Endometrial microvascular endothelial cells (primary cell): ENCODE data around the gene CYP3A4. TPM values are rescaled to one million over a fixed set of nuclear protein-coding genes. Genes with fewer than 3 reads are reported as not detected.
"Not testable (repeated sequence)": the region's sequence is repeated elsewhere in the genome, so short reads cannot be mapped to it uniquely, and the experiment has no call there.

Experiments used
- in situ Hi-C: cut with HindIII; loops from 2 replicates; pipeline ENCODE4 v1.10.0; 2017; ENCODE audit warnings: low sequenced_read_pairs, low pct_unique_long_range_greater_than_20kb; ENCODE audit errors: inconsistent ontology term
- total RNA-seq: library from RNA; depleted of rRNA; stranded (reverse); fragments of >200 nt; gene quantifications from one replicate; pipeline ENCODE4 v1.2.3, GENCODE V29; 2015; ENCODE audit errors: inconsistent ontology term

The CYP3A4 gene
- total RNA-seq, 1 donor from 2014 or later: not detected

DNA sequence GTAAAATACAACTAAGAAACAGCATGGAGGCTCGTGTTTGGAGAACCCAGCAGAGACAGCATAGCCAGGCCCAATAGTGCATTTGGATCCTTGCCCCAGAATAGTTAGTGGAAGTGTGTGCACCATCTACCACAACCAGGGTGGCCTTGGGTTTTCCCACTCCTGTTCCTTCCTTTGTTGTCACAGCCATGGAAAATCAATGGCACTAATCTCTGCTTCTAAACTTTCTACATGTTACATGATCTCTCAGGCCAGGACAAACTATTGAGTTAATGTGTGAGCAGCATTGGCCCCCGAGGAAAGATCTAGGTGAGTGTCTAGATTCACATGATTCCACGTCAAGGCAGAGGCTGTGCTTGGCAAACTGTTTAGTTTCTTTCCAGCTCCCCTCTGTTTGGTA is 51.0 kb downstream of the CYP3A4 start:
- in situ Hi-C loops: no loop called here

DNA sequence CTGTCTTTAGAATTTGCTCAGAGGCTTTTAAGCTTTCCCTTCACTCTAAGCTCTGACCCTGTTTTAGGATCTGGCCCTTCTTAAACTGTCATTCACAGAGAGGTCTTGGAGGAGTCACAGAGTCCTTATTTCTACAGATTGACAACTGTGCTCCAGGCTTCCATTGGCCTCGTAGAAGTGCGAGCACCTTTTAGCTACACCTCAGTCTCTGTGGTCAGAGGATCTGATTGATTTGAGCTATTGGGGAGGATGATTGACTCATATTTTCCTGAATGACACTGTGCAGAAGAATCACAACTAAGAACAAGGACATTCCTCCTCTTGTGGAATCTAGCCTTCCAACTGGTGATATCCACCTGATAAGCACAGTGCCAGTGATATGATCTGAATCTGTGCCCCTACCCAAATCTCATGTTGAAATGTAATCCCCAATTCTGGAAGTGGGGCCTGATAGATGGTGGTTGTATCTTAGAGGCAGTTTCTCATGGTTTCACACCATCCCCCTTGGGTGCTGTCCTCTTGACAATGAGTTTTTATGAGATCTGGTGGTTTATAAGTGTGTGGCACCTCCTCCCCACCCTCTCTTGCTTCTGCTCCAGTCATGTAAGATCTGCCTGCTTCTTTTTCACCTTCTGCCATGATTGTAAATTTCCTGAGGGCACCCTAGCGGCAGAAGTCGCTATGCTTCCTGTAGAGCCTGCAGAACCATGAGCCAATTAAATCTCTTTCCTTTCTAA is 52.2 kb downstream of the CYP3A4 start:
- in situ Hi-C loops: no loop called here

DNA sequence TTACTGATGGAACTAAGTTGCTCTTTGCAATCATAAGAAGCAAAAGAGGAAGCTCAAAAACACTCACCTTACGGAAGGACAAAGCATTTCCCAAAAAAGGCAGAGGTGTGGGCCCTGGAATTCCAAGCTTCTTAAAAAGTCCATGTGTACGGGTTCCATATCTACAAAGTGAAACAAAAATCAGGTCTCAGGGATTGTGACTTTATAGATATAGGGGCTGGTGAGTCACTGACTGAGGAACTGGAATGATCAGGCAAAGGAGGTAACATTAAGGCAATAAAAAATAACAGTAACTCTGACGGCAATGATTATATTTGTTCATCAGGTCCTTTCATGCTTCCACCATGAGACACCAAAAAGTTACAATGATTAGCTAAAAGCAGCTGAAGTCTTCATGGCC is 53.0 kb downstream of the CYP3A4 start:
- in situ Hi-C loops: no loop called here

- in situ Hi-C loops: no loop called here
Observed at GRCh38 chr7:99730238-99730810, 53.7 kb downstream of the CYP3A4 start.

DNA sequence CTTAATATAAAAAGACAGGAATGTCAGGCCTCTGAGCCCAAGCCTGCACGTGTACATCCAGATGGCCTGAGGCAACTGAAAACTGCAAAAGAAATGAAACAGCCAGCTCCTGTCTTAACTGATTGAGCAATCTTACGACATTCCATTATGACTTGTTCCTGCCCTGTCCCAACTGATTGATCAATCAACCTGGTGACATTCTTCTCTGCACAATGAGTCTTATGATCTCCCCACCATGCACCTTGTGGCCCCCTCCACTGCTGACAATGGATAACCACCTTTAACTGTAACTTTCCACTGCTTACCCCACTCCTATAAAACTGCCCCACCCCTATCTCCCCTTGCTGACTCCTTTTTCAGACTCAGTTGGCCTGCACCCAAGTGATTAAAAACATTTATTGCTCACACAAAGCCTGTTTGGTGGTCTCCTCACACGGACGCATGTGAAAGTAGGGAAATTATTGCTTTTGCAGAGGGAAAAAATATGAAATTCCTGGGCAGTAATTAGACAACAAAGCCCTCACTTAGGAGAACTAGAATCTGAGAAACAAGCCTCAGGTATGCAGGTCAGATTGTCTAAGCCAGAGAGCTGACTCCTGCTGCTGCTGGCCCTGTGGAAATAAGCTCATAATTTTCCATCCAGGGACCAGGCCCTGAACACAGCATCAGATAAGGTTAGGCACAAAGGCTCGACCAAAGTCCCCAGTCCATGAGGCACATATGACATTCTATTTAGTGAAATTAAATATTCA is 54.3 kb downstream of the CYP3A4 start:
- in situ Hi-C loops: no loop called here

GRCh38 chr7:99728615-99729014 is 55.4 kb downstream of the CYP3A4 start:
- in situ Hi-C loops: no loop called here

GRCh38 chr7:99723201-99723600 is 60.8 kb downstream of the CYP3A4 start:
- in situ Hi-C loops: not testable (repeated sequence)

GRCh38 chr7:99720800-99721595 is 63.0 kb downstream of the CYP3A4 start:
- in situ Hi-C loops: no loop called here

- in situ Hi-C loops: no loop called here
Observed at GRCh38 chr7:99719996-99720769, 63.8 kb downstream of the CYP3A4 start.

- in situ Hi-C loops: no loop called here
Observed at GRCh38 chr7:99713995-99714570, 69.9 kb downstream of the CYP3A4 start.

GRCh38 chr7:99709838-99710578 is 74.0 kb downstream of the CYP3A4 start:
- in situ Hi-C loops: no loop called here

- in situ Hi-C loops: no loop called here
Observed at GRCh38 chr7:99709260-99709659, 74.7 kb downstream of the CYP3A4 start.

- in situ Hi-C loops: no loop called here
Observed at GRCh38 chr7:99707096-99707495, 76.9 kb downstream of the CYP3A4 start.

Other genes starting within 250 kb of the CYP3A4 start
- 3.9 TPM for gene FAM200A, start 232.1 kb downstream of the CYP3A4 start, total RNA-seq
- 17.9 TPM for gene ZNF655, start 225.5 kb downstream of the CYP3A4 start, total RNA-seq
- not detected for gene TMEM225B, start 185.9 kb downstream of the CYP3A4 start, total RNA-seq
- gene ZSCAN25, start 167.2 kb downstream of the CYP3A4 start, total RNA-seq: 17.3 TPM
- not detected for gene CYP3A5, start 104.2 kb downstream of the CYP3A4 start, total RNA-seq
- gene CYP3A7, start 49.0 kb downstream of the CYP3A4 start, total RNA-seq: not detected
- not detected for gene CYP3A43, start 43.8 kb upstream of the CYP3A4 start, total RNA-seq
- gene OR2AE1, start 92.8 kb upstream of the CYP3A4 start, total RNA-seq: not detected
- 25.3 TPM for gene TRIM4, start 135.3 kb upstream of the CYP3A4 start, total RNA-seq
- 2.0 TPM for gene GJC3, start 145.4 kb upstream of the CYP3A4 start, total RNA-seq
- not detected for gene AZGP1, start 191.8 kb upstream of the CYP3A4 start, total RNA-seq
- gene ZKSCAN1, start 231.4 kb upstream of the CYP3A4 start, total RNA-seq: 13.8 TPM